Placental epithelial cell (primary cell): ENCODE measurements around the gene CAPN3. TPM values are rescaled to one million over a fixed set of nuclear protein-coding genes. Genes with fewer than 3 reads are reported as not detected.

Source experiments
- small RNA-seq: library from RNA; depleted of rRNA; stranded (forward); fragments of <200 nt; gene quantifications from one replicate; pipeline ENCODE3, GENCODE V24; 2012
- total RNA-seq: library from RNA; depleted of rRNA; stranded (reverse); fragments of >200 nt; gene quantifications from 2 replicates; pipeline ENCODE4 v1.2.3, GENCODE V29; 2012

The CAPN3 gene
- total RNA-seq = 2.0 and 5.1 TPM in 2 replicates

DNA sequence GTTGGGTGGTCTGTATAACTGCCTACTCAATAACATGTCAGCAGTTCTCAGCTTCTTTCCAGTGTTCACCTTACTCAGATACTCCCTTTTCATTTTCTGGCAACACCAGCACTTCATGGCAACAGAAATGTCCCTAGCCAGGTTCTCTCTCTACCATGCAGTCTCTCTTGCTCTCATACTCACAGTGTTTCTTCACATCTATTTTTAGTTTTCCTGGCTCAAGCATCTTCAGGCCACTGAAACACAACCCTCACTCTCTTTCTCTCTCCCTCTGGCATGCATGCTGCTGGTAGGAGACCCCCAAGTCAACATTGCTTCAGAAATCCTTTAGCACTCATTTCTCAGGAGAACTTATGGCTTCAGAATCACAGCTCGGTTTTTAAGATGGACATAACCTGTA is at the start of gene CAPN3:
Gene CAPN3 (plus strand): TSS at position 253 of the 400 bp plus-strand sequence. CDS start 305 bp downstream, outside the sequence.

Small RNA genes within 50 kb of the gene (small RNA-seq; reads per million reads assigned to genes)
- gene RNU6-188P = not detected

Other genes with a start within 250 kb of the CAPN3 start
- 0.79 and 2.5 TPM in 2 replicates for gene PLA2G4F, start 202.9 kb upstream of the CAPN3 start, total RNA-seq
- gene VPS39, start 151.2 kb upstream of the CAPN3 start, total RNA-seq = 56.5 and 69.9 TPM in 2 replicates
- 29.5 and 31.4 TPM in 2 replicates for gene GANC, start 86.3 kb upstream of the CAPN3 start, total RNA-seq
- 70.3 and 91.9 TPM in 2 replicates for gene TMEM87A, start 86.1 kb upstream of the CAPN3 start, total RNA-seq
- gene ZNF106, start 131.6 kb downstream of the CAPN3 start, total RNA-seq = 37.2 and 38.1 TPM in 2 replicates
- 68.6 and 109 TPM in 2 replicates for gene SNAP23, start 136.1 kb downstream of the CAPN3 start, total RNA-seq
- gene LRRC57, start 189.3 kb downstream of the CAPN3 start, total RNA-seq = 21.7 and 22.8 TPM in 2 replicates
- 18.1 and 35.9 TPM in 2 replicates for gene HAUS2, start 189.3 kb downstream of the CAPN3 start, total RNA-seq
- gene STARD9, start 216.1 kb downstream of the CAPN3 start, total RNA-seq = 3.5 and 11.0 TPM in 2 replicates